GM13976 (cell line): ENCODE results near the gene FHOD3.

Experiments
- DNase-seq: peaks from one replicate; pipeline ENCODE4 v3.0.0; 2012; ENCODE audit warnings: low spot score
- CTCF ChIP-seq: IDR thresholded peaks from 2 replicates; pipeline ENCODE4 v1.5.1; 2012; ENCODE audit warnings: borderline replicate concordance, mild to moderate bottlenecking; ENCODE audit not compliant: insufficient read depth; ENCODE audit errors: extremely low read depth, missing control alignments, control extremely low read depth
- in situ Hi-C: fragments of 300-500 bp; cut with MboI; formaldehyde crosslinking; loops from one replicate; pipeline ENCODE4 v1.12.0; 2022; ENCODE audit warnings: low sequenced_read_pairs, mixed read lengths, inconsistent platforms; ENCODE audit not compliant: unreplicated experiment

Gene FHOD3

DNA sequence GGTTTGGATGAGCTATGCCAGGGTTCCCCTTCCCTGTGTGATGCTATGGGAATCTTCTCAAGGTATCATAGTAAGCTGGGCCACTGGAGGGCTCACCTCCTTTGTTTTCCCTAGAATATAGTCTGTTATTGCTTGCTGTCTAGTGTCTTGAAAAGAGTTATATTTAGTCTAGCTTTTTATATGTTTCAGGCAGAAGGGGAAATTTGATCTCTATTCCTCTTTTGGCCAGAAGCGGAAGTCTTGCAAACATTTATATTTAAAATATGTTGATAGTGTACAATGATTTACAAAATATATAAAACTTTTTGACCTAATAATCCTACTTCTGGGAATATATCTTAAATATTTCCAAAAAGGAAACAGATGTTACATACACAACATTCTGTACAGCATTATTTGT, 260.7 kb downstream of the FHOD3 start:
- in situ Hi-C loops = no loop called here
- no peak for DNase-seq
- TF ChIP-seq CTCF = no peak

DNA sequence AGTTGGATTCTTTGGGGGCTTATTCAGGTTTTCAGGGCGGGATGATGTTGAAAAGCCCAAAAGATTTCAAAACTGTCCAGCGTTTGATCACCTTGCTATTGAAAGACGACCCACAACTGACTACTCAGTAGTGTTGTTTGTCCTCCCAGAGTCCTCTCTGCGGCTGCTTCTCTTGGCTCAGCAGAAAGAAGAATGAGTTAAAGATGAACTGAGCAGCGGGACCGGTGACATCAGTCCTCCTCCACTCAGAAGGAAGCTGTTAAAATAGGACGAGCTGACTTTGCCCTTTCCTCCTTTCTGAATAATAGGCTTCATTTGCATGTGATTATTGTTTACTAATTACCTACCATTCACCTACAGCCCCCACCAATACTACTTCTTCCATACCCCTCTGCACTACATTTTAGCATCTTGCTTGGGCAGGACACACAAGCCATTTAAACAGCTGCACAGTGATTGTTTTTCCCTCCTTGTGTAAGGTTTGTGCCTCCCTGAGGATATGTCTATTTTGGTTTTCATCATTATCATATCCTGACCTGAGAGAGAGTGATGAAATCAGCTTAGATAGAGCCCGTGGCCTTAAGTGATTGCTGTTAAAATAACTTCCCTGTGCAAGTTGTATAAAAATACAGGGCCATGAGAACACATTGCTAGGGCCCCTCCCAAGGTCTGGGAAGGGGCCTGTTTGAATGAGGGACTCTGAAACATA, 261.8 kb downstream of the FHOD3 start:
- DNase-seq = no peak
- TF ChIP-seq CTCF = no peak
- in situ Hi-C loops = no loop called here

DNA sequence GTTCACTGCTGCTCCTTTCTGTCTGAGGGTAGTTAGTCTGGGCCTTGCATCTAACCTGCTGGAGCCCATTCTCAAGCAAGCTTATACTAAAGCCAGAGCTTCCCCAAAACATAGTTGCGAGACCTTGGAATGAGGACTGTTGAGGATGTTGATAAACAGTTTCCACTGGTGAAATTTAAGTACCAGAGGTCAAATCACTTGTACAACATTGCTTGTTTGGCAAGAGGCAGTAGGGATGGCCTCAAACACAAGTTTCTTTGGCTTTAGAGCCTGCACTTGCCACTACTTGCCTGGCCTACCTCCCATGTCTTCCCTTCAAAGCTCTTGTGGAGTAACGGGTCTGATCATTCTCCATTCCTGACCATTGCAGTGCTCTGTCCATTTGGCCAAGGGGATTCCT, 262.7 kb downstream of the FHOD3 start:
- no peak for DNase-seq
- in situ Hi-C loops = no loop called here
- no peak for TF ChIP-seq CTCF

GRCh38 chr18:36561046-36561445, 263.5 kb downstream of the FHOD3 start:
- DNase-seq = no peak
- TF ChIP-seq CTCF = no peak
- in situ Hi-C loops = no loop called here

DNA sequence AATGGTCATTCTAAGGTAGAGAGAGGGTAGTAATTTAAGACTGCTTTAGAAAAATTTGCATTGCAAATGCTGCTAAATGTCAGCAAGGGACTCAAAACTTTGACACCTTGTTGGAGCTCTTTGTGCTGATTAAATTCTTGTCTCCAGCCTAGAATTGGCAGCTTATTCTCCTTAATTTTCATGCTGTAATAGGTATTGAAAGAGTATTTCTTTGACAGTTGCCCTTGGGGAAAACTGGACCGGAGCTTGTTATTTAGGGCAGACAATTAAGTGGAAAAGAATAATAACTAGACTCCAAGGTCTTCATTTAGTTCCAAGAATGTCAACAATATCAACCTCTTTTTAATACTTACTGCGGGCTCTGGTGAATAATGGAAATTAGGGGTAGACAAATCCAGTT, 267.3 kb downstream of the FHOD3 start:
- TF ChIP-seq CTCF = no peak
- no peak for DNase-seq
- in situ Hi-C loops = no loop called here

GRCh38 chr18:36567800-36568199, 270.3 kb downstream of the FHOD3 start:
- in situ Hi-C loops = no loop called here
- TF ChIP-seq CTCF = no peak
- no peak for DNase-seq
